GM18511 (cell line): ENCODE measurements around the gene TSNAX.

Source experiments
- ATAC-seq: cut with Tn5 transposase; IDR thresholded peaks from one replicate; pipeline ENCODE4 v1.9.1; 2021; ENCODE audit warnings: mild to moderate bottlenecking, moderate library complexity; ENCODE audit not compliant: unreplicated experiment

The TSNAX gene

GRCh38 chr1:231518485-231519034 is 9.9 kb upstream of the TSNAX start:
- ATAC-seq = no peak

- ATAC-seq = no peak
These were observed 9.3 kb upstream of the TSNAX start for GRCh38 chr1:231519166-231519565.

GRCh38 chr1:231522038-231522437 is 6.4 kb upstream of the TSNAX start:
- ATAC-seq = no peak

GRCh38 chr1:231522931-231523642 is 5.4 kb upstream of the TSNAX start:
- ATAC-seq = no peak

GRCh38 chr1:231523816-231524215 is 4.7 kb upstream of the TSNAX start:
- no peak for ATAC-seq

GRCh38 chr1:231526536-231526935 is 1.9 kb upstream of the TSNAX start:
- ATAC-seq = no peak

GRCh38 chr1:231527586-231528171 is 790 bp upstream of the TSNAX start:
- peak; percentile 31 for ATAC-seq

- no peak for ATAC-seq
These were observed 4.8 kb downstream of the TSNAX start for GRCh38 chr1:231533240-231533639.

- no peak for ATAC-seq
These were observed 6.3 kb downstream of the TSNAX start for GRCh38 chr1:231534703-231535159.

GRCh38 chr1:231536099-231536498 is 7.6 kb downstream of the TSNAX start:
- no peak for ATAC-seq

- no peak for ATAC-seq
These were observed 12.4 kb downstream of the TSNAX start for GRCh38 chr1:231540847-231541246.

GRCh38 chr1:231541842-231542241 is 13.4 kb downstream of the TSNAX start:
- ATAC-seq = no peak

- ATAC-seq = no peak
These were observed 16.6 kb downstream of the TSNAX start for GRCh38 chr1:231544943-231545592.

- ATAC-seq = no peak
These were observed 18.2 kb downstream of the TSNAX start for GRCh38 chr1:231546693-231547092.

- ATAC-seq = no peak
These were observed 21.4 kb downstream of the TSNAX start for GRCh38 chr1:231549733-231550447.

- ATAC-seq = peak; percentile 74
These were observed 21.9 kb downstream of the TSNAX start for GRCh38 chr1:231550448-231550781.

- ATAC-seq = no peak
These were observed 24.9 kb downstream of the TSNAX start for GRCh38 chr1:231553320-231553719.

- no peak for ATAC-seq
These were observed 26.5 kb downstream of the TSNAX start for GRCh38 chr1:231554969-231555368.

GRCh38 chr1:231557411-231557810 is 28.9 kb downstream of the TSNAX start:
- ATAC-seq = no peak

- ATAC-seq = no peak
These were observed 29.6 kb downstream of the TSNAX start for GRCh38 chr1:231557898-231558707.
